Measurements from ENCODE around the gene COL23A1.

COL23A1 gene

DNA sequence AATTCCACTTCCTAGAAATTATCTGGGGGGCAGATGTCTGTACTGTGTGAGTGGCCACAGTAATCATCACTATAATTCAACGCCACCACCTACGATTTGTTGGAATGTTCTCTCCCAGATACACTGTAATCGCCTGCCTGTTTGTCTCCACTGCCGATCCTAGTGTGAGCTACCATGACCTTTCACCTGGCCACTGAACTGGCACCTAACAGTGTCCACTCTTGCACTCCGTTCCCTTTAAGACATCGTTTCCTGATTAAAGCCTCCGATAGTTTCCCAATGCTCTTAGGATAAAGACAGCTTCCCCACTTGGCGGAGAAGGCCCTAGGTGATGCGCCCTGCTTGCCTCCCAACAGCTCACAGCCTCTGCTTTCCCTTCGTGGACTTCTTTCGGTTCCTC, 361.6 kb downstream of the COL23A1 start:
- Histone ChIP-seq H3K79me2 (ENCODE audit: low read length) (peaks cover 40% of the 10 kb centered on the region), H3K36me3 (replicated peaks; ENCODE audit: low read depth, low read length) (peaks cover 52% of the 10 kb centered on the region), H3K4me1 (ENCODE audit: low read length) (peaks cover 16% of the 10 kb centered on the region), H3K9me3 (ENCODE audit: insufficient read depth, low read length) (no peaks in the 10 kb centered on the region), H3K4me2 (ENCODE audit: low read length) (no peak overlapping the region), H4K20me1 (ENCODE audit: insufficient read depth, low read length) (peaks cover 14% of the 10 kb centered on the region), H3K9ac (ENCODE audit: low read length) (no peak overlapping the region), H3K27me3 (ENCODE audit: low read depth, low read length) (no peaks in the 10 kb centered on the region), H3K27ac (ENCODE audit: low read length) (no peak overlapping the region), H3K4me3 (ENCODE audit: low read length) (no peak overlapping the region), H2AFZ (ENCODE audit: low read depth, low read length) (no peak overlapping the region)
- TF ChIP-seq, protein P1, sequence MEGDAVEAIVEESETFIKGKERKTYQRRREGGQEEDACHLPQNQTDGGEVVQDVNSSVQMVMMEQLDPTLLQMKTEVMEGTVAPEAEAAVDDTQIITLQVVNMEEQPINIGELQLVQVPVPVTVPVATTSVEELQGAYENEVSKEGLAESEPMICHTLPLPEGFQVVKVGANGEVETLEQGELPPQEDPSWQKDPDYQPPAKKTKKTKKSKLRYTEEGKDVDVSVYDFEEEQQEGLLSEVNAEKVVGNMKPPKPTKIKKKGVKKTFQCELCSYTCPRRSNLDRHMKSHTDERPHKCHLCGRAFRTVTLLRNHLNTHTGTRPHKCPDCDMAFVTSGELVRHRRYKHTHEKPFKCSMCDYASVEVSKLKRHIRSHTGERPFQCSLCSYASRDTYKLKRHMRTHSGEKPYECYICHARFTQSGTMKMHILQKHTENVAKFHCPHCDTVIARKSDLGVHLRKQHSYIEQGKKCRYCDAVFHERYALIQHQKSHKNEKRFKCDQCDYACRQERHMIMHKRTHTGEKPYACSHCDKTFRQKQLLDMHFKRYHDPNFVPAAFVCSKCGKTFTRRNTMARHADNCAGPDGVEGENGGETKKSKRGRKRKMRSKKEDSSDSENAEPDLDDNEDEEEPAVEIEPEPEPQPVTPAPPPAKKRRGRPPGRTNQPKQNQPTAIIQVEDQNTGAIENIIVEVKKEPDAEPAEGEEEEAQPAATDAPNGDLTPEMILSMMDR (IDR thresholded peaks at IDR 0.05; ENCODE audit: low read depth, low read length), result no peak
- no peak for TF ChIP-seq EZH2phosphoT487 (IDR thresholded peaks at IDR 0.05; ENCODE audit: low read depth)

DNA sequence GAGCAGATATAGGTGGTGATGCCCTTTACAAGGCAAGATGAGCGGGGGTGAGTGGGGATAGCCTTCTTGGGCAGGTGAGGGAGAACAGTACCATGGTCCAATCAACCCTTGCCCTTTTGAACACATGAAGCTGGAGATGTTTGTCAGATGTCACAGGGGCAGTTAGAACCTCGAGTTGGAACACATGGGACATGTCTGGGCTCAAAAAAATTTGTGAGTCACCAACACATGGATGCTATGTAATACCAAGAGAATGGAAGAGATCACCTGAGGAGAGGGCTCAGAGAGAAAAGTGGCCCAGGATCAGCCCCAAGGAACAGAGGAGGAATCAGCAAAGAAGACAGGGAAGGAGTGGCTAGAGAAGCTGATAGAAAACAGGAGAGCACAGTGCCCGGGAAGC, 362.3 kb downstream of the COL23A1 start:
- Histone ChIP-seq H3K79me2 (ENCODE audit: low read length) (peaks cover 42% of the 10 kb centered on the region), H4K20me1 (ENCODE audit: insufficient read depth, low read length) (peaks cover 18% of the 10 kb centered on the region), H3K27me3 (ENCODE audit: low read depth, low read length) (no peaks in the 10 kb centered on the region), H3K4me2 (ENCODE audit: low read length) (no peak overlapping the region), H3K4me1 (ENCODE audit: low read length) (peaks cover 12% of the 10 kb centered on the region), H3K36me3 (replicated peaks; ENCODE audit: low read depth, low read length) (peaks cover 52% of the 10 kb centered on the region), H2AFZ (ENCODE audit: low read depth, low read length) (no peak overlapping the region), H3K27ac (ENCODE audit: low read length) (no peak overlapping the region), H3K4me3 (ENCODE audit: low read length) (no peak overlapping the region), H3K9me3 (ENCODE audit: insufficient read depth, low read length) (no peaks in the 10 kb centered on the region), H3K9ac (ENCODE audit: low read length) (no peak overlapping the region)
- no peak for TF ChIP-seq EZH2phosphoT487 (IDR thresholded peaks at IDR 0.05; ENCODE audit: low read depth)

DNA sequence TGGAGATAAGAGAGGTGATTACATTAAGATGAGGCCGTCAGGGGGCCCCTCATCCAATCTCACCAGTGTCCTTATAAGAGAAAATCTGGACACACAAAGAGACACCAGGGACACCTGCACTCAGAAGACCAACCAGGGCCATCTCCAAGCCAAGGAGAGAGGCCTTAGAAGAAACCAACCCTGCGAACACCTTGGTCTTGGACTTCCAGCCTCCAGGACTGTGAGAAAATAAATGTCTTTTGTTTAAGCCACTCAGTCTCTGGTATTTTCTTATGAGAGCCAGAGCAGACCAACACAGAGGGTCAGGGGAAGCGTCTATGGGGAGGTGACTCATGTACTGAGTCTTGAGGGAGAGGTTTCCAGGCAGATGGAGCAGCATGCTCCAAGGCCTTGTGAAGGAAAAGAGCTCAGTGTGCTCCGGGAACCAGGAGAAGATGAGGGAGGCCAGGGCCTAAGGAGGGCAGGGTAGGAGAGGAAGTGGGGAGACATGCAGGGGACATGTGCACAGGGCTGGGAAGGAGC, 363.0 kb downstream of the COL23A1 start:
- TF ChIP-seq EZH2phosphoT487 (IDR thresholded peaks at IDR 0.05; ENCODE audit: low read depth), result no peak
- TF ChIP-seq, protein P1 (IDR thresholded peaks at IDR 0.05; ENCODE audit: low read depth, low read length), result no peak
- Histone ChIP-seq H3K79me2 (ENCODE audit: low read length) (peaks cover 42% of the 10 kb centered on the region), H3K9ac (ENCODE audit: low read length) (no peak overlapping the region), H3K4me2 (ENCODE audit: low read length) (no peak overlapping the region), H3K4me1 (ENCODE audit: low read length) (peaks cover 11% of the 10 kb centered on the region), H3K4me3 (ENCODE audit: low read length) (no peak overlapping the region), H3K36me3 (replicated peaks; ENCODE audit: low read depth, low read length) (peaks cover 55% of the 10 kb centered on the region), H3K27me3 (ENCODE audit: low read depth, low read length) (no peaks in the 10 kb centered on the region), H4K20me1 (ENCODE audit: insufficient read depth, low read length) (peaks cover 21% of the 10 kb centered on the region), H3K27ac (ENCODE audit: low read length) (no peak overlapping the region), H3K9me3 (ENCODE audit: insufficient read depth, low read length) (no peaks in the 10 kb centered on the region), H2AFZ (ENCODE audit: low read depth, low read length) (no peak overlapping the region)

DNA sequence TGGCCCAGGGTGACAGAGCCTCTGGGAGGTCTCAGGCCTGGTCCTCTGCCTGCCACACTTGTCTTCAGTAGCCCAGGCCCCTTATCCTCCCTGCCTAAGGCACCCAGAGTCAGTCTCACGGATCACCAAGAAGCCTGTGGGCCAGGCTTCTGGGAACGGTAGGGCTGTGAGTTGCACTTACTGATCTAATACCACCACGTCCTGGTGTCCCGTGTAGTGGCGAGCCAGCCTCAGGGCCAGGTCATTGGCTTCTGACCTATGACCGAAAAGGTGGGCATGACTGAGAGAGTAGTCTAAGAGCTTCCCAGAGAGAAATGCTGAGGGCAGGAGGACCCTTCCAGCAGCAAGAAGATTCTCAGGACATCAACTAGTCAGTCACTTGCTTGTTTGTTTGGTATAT, 365.0 kb downstream of the COL23A1 start:
- Histone ChIP-seq H3K27me3 (ENCODE audit: low read depth, low read length) (no peaks in the 10 kb centered on the region), H3K36me3 (replicated peaks; ENCODE audit: low read depth, low read length) (peaks cover 47% of the 10 kb centered on the region), H3K79me2 (ENCODE audit: low read length) (peaks cover 22% of the 10 kb centered on the region), H4K20me1 (ENCODE audit: insufficient read depth, low read length) (peaks cover 16% of the 10 kb centered on the region; the same call in 1 of the 2 replicates), H3K27ac (ENCODE audit: low read length) (no peak overlapping the region), H3K4me1 (ENCODE audit: low read length) (no peaks in the 10 kb centered on the region), H3K4me2 (ENCODE audit: low read length) (no peak overlapping the region), H2AFZ (ENCODE audit: low read depth, low read length) (no peak overlapping the region), H3K4me3 (ENCODE audit: low read length) (no peak overlapping the region), H3K9ac (ENCODE audit: low read length) (no peak overlapping the region), H3K9me3 (ENCODE audit: insufficient read depth, low read length) (no peaks in the 10 kb centered on the region)
- TF ChIP-seq EZH2phosphoT487 (IDR thresholded peaks at IDR 0.05; ENCODE audit: low read depth), result no peak
- TF ChIP-seq, protein P1 (IDR thresholded peaks at IDR 0.05; ENCODE audit: low read depth, low read length), result no peak

Measured in OCI-LY3 (cell line).